Activated B cell treated with CpG ODN at 0.5 μM for 24 hours (primary cell): Measurements from ENCODE around the gene PRAC2. TPM values are rescaled to one million over a fixed set of nuclear protein-coding genes. Genes with fewer than 3 reads are reported as not detected.

Experiments
- ATAC-seq: fragments of 200-7000 bp; cut with Tn5 transposase; one replicate; pipeline ENCODE4 v1.10.0; 2021; ENCODE audit warnings: low read depth, mild to moderate bottlenecking, moderate library complexity
- CTCF ChIA-PET: fragments of 350-600 bp; sonication (Branson Sonifier 250); formaldehyde crosslinking; loops from one replicate; lab custom pipeline; 2021; ENCODE audit warnings: antibody characterized with exemption; lab: Charles Lee
- POLR2A ChIA-PET: fragments of 350-600 bp; sonication (Branson Sonifier 250); formaldehyde crosslinking; loops from one replicate; lab custom pipeline; 2021; ENCODE audit warnings: antibody characterized with exemption; lab: Charles Lee
- DNase-seq: peaks from one replicate; pipeline ENCODE4 v3.0.0; 2022
- H3K27ac Mint-ChIP-seq: one replicate; pipeline ENCODE4 v1.8.0; 2020; ENCODE audit warnings: mixed read lengths
- H3K27me3 Mint-ChIP-seq: one replicate; pipeline ENCODE4 v1.8.0; 2021; ENCODE audit warnings: mixed read lengths
- H3K36me3 Mint-ChIP-seq: one replicate; pipeline ENCODE4 v1.8.0; 2021; ENCODE audit warnings: low read depth, mixed read lengths
- H3K4me1 Mint-ChIP-seq: one replicate; pipeline ENCODE4 v1.8.0; 2021; ENCODE audit warnings: mixed read lengths
- H3K4me3 Mint-ChIP-seq: one replicate; pipeline ENCODE4 v1.8.0; 2020; ENCODE audit warnings: mild to moderate bottlenecking, mixed read lengths
- H3K9me3 Mint-ChIP-seq: one replicate; pipeline ENCODE4 v1.8.0; 2020; ENCODE audit warnings: mixed read lengths
- CTCF ChIP-seq: fragments of 200-600 bp; IDR thresholded peaks from one replicate; pipeline ENCODE4 v1.8.0; 2022; ENCODE audit warnings: antibody characterized with exemption, mild to moderate bottlenecking
- intact Hi-C: fragments of 100-400 bp; cut with micrococcal nuclease; formaldehyde crosslinking; loops from one replicate; pipeline ENCODE4 v1.15.1; 2024
- total RNA-seq: library from RNA; stranded (reverse); gene quantifications from 2 replicates; pipeline ENCODE4 v1.2.3, GENCODE V29; 2022

The PRAC2 gene
- total RNA-seq, 1 donor from 2014 or later: not detected

GRCh38 chr17:48749621-48750553 is 26.9 kb downstream of the PRAC2 start:
- Mint-ChIP-seq H3K36me3 (no peaks in the 10 kb centered on the region), H3K4me3 (no peak overlapping the region), H3K27me3 (peaks cover 69% of the 10 kb centered on the region), H3K9me3 (no peaks in the 10 kb centered on the region), H3K27ac (no peak overlapping the region), H3K4me1 (peaks cover 6% of the 10 kb centered on the region)
- ChIA-PET POLR2A (no interaction called here), CTCF (interaction anchor here (1.4 kb wide), 1 partner anchor 26 kb away, joined by 4 read pairs; no protein-coding TSS in a partner anchor)
- no peak for DNase-seq
- TF ChIP-seq CTCF: no peak
- intact Hi-C loops: loop anchor here (5.0 kb wide), 3 partner anchors 123 to 153 kb away; partner anchors contain the start of genes HOXB7 and HOXB9
- no peak for ATAC-seq

- Mint-ChIP-seq H3K27me3 (peaks cover 69% of the 10 kb centered on the region), H3K4me1 (peaks cover 9% of the 10 kb centered on the region), H3K27ac (no peak overlapping the region), H3K9me3 (no peaks in the 10 kb centered on the region), H3K36me3 (no peaks in the 10 kb centered on the region), H3K4me3 (no peak overlapping the region)
- POLR2A ChIA-PET: interaction anchor here (1.0 kb wide), 1 partner anchor 13 kb away, joined by 4 read pairs; no protein-coding TSS in a partner anchor
- intact Hi-C loops: loop anchor here (5.0 kb wide), 1 partner anchor 124 kb away; the partner anchor contains the start of gene HOXB9
- TF ChIP-seq CTCF: no peak
- DNase-seq (no peak), ATAC-seq (no peak)
- CTCF ChIA-PET: interaction anchor here (1.1 kb wide), 1 partner anchor 26 kb away, joined by 3 read pairs; no protein-coding TSS in a partner anchor
Observed at GRCh38 chr17:48751172-48751571, 28.2 kb downstream of the PRAC2 start.

- intact Hi-C loops: loop anchor here (5.0 kb wide), 1 partner anchor 125 kb away; the partner anchor contains the start of gene HOXB9
- CTCF ChIA-PET: interaction anchor here (1.1 kb wide), 1 partner anchor 27 kb away, joined by 3 read pairs; no protein-coding TSS in a partner anchor
- TF ChIP-seq CTCF: no peak
- no peak for ATAC-seq
- Mint-ChIP-seq H3K36me3 (no peaks in the 10 kb centered on the region), H3K4me1 (peaks cover 6% of the 10 kb centered on the region), H3K27ac (no peak overlapping the region), H3K9me3 (no peaks in the 10 kb centered on the region), H3K27me3 (peaks cover 66% of the 10 kb centered on the region), H3K4me3 (no peak overlapping the region)
- POLR2A ChIA-PET: interaction anchor here (0.6 to 1.0 kb wide), 3 partner anchors 14 to 734 kb away, joined by 3 to 4 read pairs (median 4); no protein-coding TSS in a partner anchor
- no peak for DNase-seq
Observed at GRCh38 chr17:48751733-48752398, 28.9 kb downstream of the PRAC2 start.

- ATAC-seq (no peak), DNase-seq (no peak)
- TF ChIP-seq CTCF: no peak
- peaks cover 8% of the 10 kb centered on the region for H3K4me1 Mint-ChIP-seq
- no peak overlapping the region for H3K27ac Mint-ChIP-seq
- ChIA-PET POLR2A (interaction anchor here (0.6 kb wide), 1 partner anchor 28 kb away, joined by 4 read pairs; no protein-coding TSS in a partner anchor), CTCF (no interaction called here)
- peaks cover 67% of the 10 kb centered on the region for H3K27me3 Mint-ChIP-seq
- H3K9me3 Mint-ChIP-seq: no peaks in the 10 kb centered on the region
- H3K36me3 Mint-ChIP-seq: no peaks in the 10 kb centered on the region
- intact Hi-C loops: loop anchor here (5.0 kb wide), 1 partner anchor 125 kb away; the partner anchor contains the start of gene HOXB9
- no peak overlapping the region for H3K4me3 Mint-ChIP-seq
Observed at GRCh38 chr17:48752399-48753288, 29.7 kb downstream of the PRAC2 start.
